Heart right ventricle (tissue), 16 donors: ENCODE measurements around the gene PSMG3. TPM values are rescaled to one million over a fixed set of nuclear protein-coding genes. Genes with fewer than 3 reads are reported as not detected.

Source experiments
- ATAC-seq, 8 donors: fragments of 200-7000 bp; cut with Tn5 transposase; one replicate each; pipeline ENCODE4 v1.9.1; 2020; ENCODE audit warnings: mild to moderate bottlenecking in 8 of 8, moderate library complexity in 8 of 8, moderate number of reproducible peaks in 1 of 8
- DNase-seq, 2 donors: peaks; one replicate each; pipeline ENCODE4 v3.0.0-alpha.2; 2020
- H3K27ac ChIP-seq, 10 donors: fragments of 200-600 bp; sonication (generic) in 2 of 10; one replicate each; pipeline versions ENCODE4 v1.5.0 to v1.8.0; 2020 to 2022; ENCODE audit warnings: mild to moderate bottlenecking in 3 of 10
- H3K27me3 ChIP-seq, 7 donors: fragments of 200-600 bp; one replicate each; pipeline ENCODE4 v1.8.0; 2021 to 2022; ENCODE audit warnings: mild to moderate bottlenecking in 2 of 7
- H3K36me3 ChIP-seq, 9 donors: fragments of 200-600 bp; sonication (generic) in 1 of 9; one replicate each; pipeline versions ENCODE4 v1.5.0 to v1.8.0; 2020 to 2022; ENCODE audit warnings: mild to moderate bottlenecking in 2 of 9
- H3K4me1 ChIP-seq, 9 donors: fragments of 200-600 bp; sonication (generic) in 1 of 9; one replicate each; pipeline versions ENCODE4 v1.5.0 to v1.8.0; 2020 to 2022; ENCODE audit warnings: mild to moderate bottlenecking in 4 of 9
- H3K4me3 ChIP-seq, 10 donors: fragments of 200-600 bp; sonication (generic) in 2 of 10; one replicate each; pipeline versions ENCODE4 v1.5.0 to v1.8.0; 2020 to 2022; ENCODE audit warnings: mild to moderate bottlenecking in 7 of 10, moderate library complexity in 2 of 10
- H3K9me3 ChIP-seq, 11 donors: fragments of 200-600 bp in 10 of 11; sonication (generic) in 2 of 11; one replicate each; pipeline versions ENCODE4 v1.5.0 to v1.8.0; 2013 to 2022; ENCODE audit warnings: mild to moderate bottlenecking in 2 of 11, control low read depth in 1 of 11, moderate library complexity in 1 of 11
- WGBS, 2 donors: extraction: QIAGEN DNeasy Blood & Tissue Kit; methylation state at CpG; one replicate each; pipeline ENCODE4 v1.1.7; 2013; ENCODE audit warnings: inconsistent platforms in 1 of 2; 5-methylcytosine and 5-hydroxymethylcytosine counted together
- intact Hi-C, 10 donors: fragments of 100-400 bp; cut with DNase I; formaldehyde crosslinking; loops; one replicate each; pipeline versions ENCODE4 v1.11.1 to v1.14.2; 2022
- polyA plus RNA-seq, 2 donors: library from polyadenylated mRNA; stranded (reverse); fragments of 200-250 nt; gene quantifications; one replicate each; pipeline ENCODE4 v1.2.3, GENCODE V29; 2013
- total RNA-seq, 10 donors: library from RNA; stranded (reverse); fragmentation: NEBNext Ultra II Directional in 3 of 10; extraction: Animal tissue kit (Norgen Biotek cat#: 25700) in 3 of 10; gene quantifications; one replicate each; pipeline versions ENCODE4 v1.2.1 to v1.2.4, GENCODE V29; 2021 to 2023
- TF ChIP-seq, protein P1 (sequence below), 9 donors: fragments of 200-600 bp; sonication (generic) in 2 of 9; IDR thresholded peaks; one replicate each; pipeline versions ENCODE4 v1.5.0 to v1.8.0; 2021 to 2022; ENCODE audit warnings: antibody characterized with exemption in 9 of 9, mild to moderate bottlenecking in 5 of 9, moderate library complexity in 1 of 9
- donor health status: Arrhythmogenic right ventricular cardiomyopathy.
- donor health status: ischemic (EF 13 %, LVEDD 7.1; RV severe dilation, severe dysfunction).
- donor health status: healthy with polysubstance abuse.
- donor health status: DM: no; HTN: yes; CAD: no.
- donor health status: DM: no; HTN: no; CAD: no.
- donor health status: ischemic (EF 25% LVEDD 6.9; RV normal size, moderate dysfunction).
- donor health status: ischemic (EF 25% LVEDD 5.7; RV mildly dilated, moderate dysfunction).
- donor health status: healthy.
- donor health status: DM: yes; HTN: yes; CAD: no.
- donor health status: Ischemic cardiomyopathy.
- donor health status: ischemic (EF 35%, LVEDD 5.7; RV mildly dilated, moderate dysfunction).
- donor health status: nonischemic (EF 11% LVEDD 7.7; RV severe dilation, severe dysfunction).
- donor health status: DM: yes; HTN: yes; CAD: no.
- donor health status: PGD.
- donor health status: ischemic (EF 29% LVEDD 5.4; RV normal size, mild dysfunction).
- donor health status: nonischemic (EF 23%, LVEDD 6.1; RV moderate dilation, normal function).

PSMG3 gene
- total and polyA plus RNA-seq, 12 donors: 7.3 to 45.7 (median 12.0) TPM

DNA sequence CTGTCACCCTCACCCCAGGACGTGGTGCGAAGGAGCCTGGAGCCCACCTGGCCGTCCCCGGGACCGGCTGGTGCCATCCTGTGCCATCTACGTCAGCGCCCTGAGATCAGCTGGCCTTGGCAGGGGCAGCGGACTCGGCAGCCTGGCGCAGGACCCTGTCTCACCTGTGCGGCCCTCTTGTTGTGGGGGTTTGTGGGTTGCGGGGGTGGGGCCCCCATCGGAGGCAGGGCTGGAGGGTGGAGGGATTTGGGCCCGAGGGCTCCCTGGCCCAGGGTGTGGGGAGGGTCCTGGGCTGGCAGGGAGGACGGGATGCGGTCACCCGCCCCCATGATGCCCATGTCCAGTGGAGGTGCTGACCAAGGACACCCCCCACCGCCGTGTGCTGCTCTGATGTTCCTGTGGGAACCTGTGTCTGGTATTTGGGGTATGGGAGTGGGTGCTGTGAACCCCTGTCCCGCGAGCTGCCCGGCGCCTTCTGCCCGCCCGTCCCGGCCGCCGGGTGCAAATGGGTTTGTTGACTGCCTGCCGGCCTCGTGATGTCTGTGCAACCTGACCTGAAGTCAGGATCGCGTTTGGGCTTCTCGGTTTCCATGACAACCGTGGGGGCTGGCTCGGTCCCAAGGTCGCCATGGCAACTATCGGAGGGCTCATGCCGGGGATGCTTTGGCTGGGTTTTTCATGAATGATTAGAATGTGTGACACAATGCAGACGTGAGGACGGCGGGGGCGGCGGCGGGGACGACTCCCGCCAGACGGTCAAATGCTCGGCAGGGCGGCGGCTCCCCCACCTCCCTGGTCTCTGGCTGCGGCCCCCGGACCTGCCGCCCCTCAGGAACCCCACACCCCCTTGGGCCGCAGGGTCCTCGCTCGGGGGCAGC, 32.1 kb downstream of the PSMG3 start:
- intact Hi-C loops: loop anchor here in 4 of 10 donors (1.0 to 5.0 kb wide), 4 partner anchors 24 to 35 kb away; partner anchors contain the start of gene INTS1 (in 2 of the 4)
- Histone ChIP-seq H3K27me3 (no peaks in the 10 kb centered on the region), H3K27ac (peak overlapping the region; percentile 92 to 100 (median 99)), H3K36me3 (peaks cover 0 to 63% (median 23%) of the 10 kb centered on the region in 9 donors), H3K9me3 (no peaks in the 10 kb centered on the region), H3K4me1 (peaks cover 26 to 80% (median 57%) of the 10 kb centered on the region in 9 donors), H3K4me3 (peak overlapping the region; percentile 26 to 69 (median 55))
- peak; percentile 29 to 65 (median 50) for ATAC-seq
- 8 to 13% methylated on average over 55 to 56 of the region's 56 CpGs for WGBS, 2 donors
- DNase-seq: peak; percentile 94 to 97
- TF ChIP-seq, protein P1, sequence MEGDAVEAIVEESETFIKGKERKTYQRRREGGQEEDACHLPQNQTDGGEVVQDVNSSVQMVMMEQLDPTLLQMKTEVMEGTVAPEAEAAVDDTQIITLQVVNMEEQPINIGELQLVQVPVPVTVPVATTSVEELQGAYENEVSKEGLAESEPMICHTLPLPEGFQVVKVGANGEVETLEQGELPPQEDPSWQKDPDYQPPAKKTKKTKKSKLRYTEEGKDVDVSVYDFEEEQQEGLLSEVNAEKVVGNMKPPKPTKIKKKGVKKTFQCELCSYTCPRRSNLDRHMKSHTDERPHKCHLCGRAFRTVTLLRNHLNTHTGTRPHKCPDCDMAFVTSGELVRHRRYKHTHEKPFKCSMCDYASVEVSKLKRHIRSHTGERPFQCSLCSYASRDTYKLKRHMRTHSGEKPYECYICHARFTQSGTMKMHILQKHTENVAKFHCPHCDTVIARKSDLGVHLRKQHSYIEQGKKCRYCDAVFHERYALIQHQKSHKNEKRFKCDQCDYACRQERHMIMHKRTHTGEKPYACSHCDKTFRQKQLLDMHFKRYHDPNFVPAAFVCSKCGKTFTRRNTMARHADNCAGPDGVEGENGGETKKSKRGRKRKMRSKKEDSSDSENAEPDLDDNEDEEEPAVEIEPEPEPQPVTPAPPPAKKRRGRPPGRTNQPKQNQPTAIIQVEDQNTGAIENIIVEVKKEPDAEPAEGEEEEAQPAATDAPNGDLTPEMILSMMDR (IDR thresholded peaks at IDR 0.05): no peak

GRCh38 chr7:1536743-1537534, 32.9 kb downstream of the PSMG3 start:
- intact Hi-C loops: loop anchor here in 4 of 10 donors (1.0 to 5.0 kb wide), 4 partner anchors 24 to 35 kb away; partner anchors contain the start of gene INTS1 (in 2 of the 4)

GRCh38 chr7:1536455-1536742, 33.4 kb downstream of the PSMG3 start:
- Histone ChIP-seq H3K27ac (peak overlapping the region; percentile 92 to 100 (median 99)), H3K9me3 (no peaks in the 10 kb centered on the region), H3K27me3 (no peaks in the 10 kb centered on the region), H3K36me3 (peaks cover 0 to 49% (median 20%) of the 10 kb centered on the region in 9 donors), H3K4me3 (peak overlapping the region in 7 of 10 donors; percentile 53 to 69 (median 56)), H3K4me1 (peaks cover 26 to 88% (median 69%) of the 10 kb centered on the region in 9 donors)
- no peak for DNase-seq
- intact Hi-C loops: loop anchor here in 3 of 10 donors (2.0 to 5.0 kb wide), 3 partner anchors 24 to 34 kb away; partner anchors contain the start of gene INTS1 (in 2 of the 3)
- WGBS, 2 donors: 44 to 51% methylated on average over 7 of the region's 7 CpGs
- TF ChIP-seq, protein P1 (IDR thresholded peaks at IDR 0.05): no peak
- ATAC-seq: no peak

More at GRCh38 chr7:1536743-1537534, 32.9 kb downstream of the PSMG3 start:
- H3K36me3 ChIP-seq: peaks cover 0 to 54% (median 23%) of the 10 kb centered on the region in 9 donors
- peaks cover 26 to 88% (median 63%) of the 10 kb centered on the region in 9 donors for H3K4me1 ChIP-seq
- peak; percentile 94 to 97 for DNase-seq
- no peaks in the 10 kb centered on the region for H3K27me3 ChIP-seq
- H3K9me3 ChIP-seq: no peaks in the 10 kb centered on the region
- ATAC-seq: peak; percentile 86 to 89 (median 88)
- 10 to 11% methylated on average over 50 to 52 of the region's 52 CpGs for WGBS, 2 donors
- H3K27ac ChIP-seq: peak overlapping the region; percentile 92 to 100 (median 99)
- peak overlapping the region; percentile 26 to 69 (median 55) for H3K4me3 ChIP-seq
- TF ChIP-seq, protein P1 (IDR thresholded peaks at IDR 0.05): no peak
